ENCODE data around the gene ACLY. TPM values are rescaled to one million over a fixed set of nuclear protein-coding genes. Genes with fewer than 3 reads are reported as not detected.

ACLY gene
- total and polyA plus RNA-seq, 2 of the 13 experiments (the other 11 are each of a cell fraction or from before 2014, with no cell fraction given) = 111 to 218 TPM

DNA sequence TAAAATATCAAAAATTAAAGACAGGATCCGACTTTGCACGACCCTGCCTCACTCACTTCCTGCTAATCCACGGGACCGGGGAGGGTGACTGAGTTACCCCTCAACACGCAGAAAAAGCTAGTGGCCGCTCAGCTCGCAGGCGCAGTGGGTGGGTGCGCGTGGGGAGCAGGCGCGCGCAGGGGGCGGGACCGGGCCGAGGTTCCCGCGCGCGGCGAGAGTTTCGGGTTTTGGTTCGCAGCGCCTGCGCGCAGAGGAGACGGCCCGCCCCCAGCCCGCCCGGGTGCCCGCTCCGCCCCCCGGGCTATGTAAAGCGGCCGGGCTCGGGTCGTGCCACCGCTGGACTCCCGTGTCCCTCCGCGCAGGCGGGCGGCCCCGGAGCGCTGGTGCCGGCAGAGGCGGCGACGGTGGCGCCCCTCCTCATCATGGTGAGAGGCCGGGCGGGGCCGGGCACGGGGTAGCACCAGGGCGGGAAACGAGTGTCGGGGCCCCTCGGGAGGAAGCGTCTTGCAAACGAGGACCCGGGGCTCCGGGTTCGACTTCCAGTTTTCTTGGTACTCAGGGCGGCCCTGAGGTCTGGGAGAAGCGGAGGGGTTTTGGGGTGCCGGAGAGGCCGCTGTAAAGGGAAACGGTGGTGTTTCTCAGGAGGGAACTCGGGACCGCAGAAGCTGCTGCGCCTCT is 47.9 kb upstream of the ACLY start, which contains the start of gene CNP (continued):
- TF ChIP-seq TOPORS (CRISPR knock-in tag; IDR thresholded peaks at IDR 0.05) = peak; percentile 68; the same call in 1 of the 2 replicates
- TF ChIP-seq ZNF7 (CRISPR knock-in tag; IDR thresholded peaks at IDR 0.05) = no peak; the same call in 1 of the 2 replicates
- TF ChIP-seq ZNF567 (CRISPR knock-in tag; IDR thresholded peaks at IDR 0.05; ENCODE audit: borderline replicate concordance) = no peak
- TF ChIP-seq ZNF687 (CRISPR knock-in tag; IDR thresholded peaks at IDR 0.05) = peak; percentile 83
- no peak for TF ChIP-seq ZBTB46 (CRISPR knock-in tag; IDR thresholded peaks at IDR 0.05; ENCODE audit: borderline replicate concordance)
- peak; percentile 97 for TF ChIP-seq KDM2A (CRISPR knock-in tag; IDR thresholded peaks at IDR 0.05; ENCODE audit: borderline replicate concordance, low read depth)
- peak; percentile 95 for TF ChIP-seq REL (CRISPR knock-in tag; conservative IDR thresholded peaks at IDR 0.05)
- peak; percentile 29; the same call in 1 of the 2 replicates for TF ChIP-seq CEBPB (IDR thresholded peaks at IDR 0.05; ENCODE audit: borderline replicate concordance, low read depth, low read length)
- TF ChIP-seq U2AF2 (IDR thresholded peaks at IDR 0.05; ENCODE audit: low read depth, low read length) = no peak
- peak; percentile 91 for TF ChIP-seq PHF5A (CRISPR knock-in tag; IDR thresholded peaks at IDR 0.05; ENCODE audit: low read depth, unreplicated experiment)
- TF ChIP-seq ZFP36L2 (CRISPR knock-in tag; IDR thresholded peaks at IDR 0.05) = no peak
- TF ChIP-seq ZNF768 (CRISPR knock-in tag; IDR thresholded peaks at IDR 0.05) = no peak
- TF ChIP-seq FOSL1 (CRISPR knock-in tag; IDR thresholded peaks at IDR 0.05; ENCODE audit: borderline replicate concordance) = peak; percentile 31; the same call in 1 of the 2 replicates
- TF ChIP-seq, protein P1, sequence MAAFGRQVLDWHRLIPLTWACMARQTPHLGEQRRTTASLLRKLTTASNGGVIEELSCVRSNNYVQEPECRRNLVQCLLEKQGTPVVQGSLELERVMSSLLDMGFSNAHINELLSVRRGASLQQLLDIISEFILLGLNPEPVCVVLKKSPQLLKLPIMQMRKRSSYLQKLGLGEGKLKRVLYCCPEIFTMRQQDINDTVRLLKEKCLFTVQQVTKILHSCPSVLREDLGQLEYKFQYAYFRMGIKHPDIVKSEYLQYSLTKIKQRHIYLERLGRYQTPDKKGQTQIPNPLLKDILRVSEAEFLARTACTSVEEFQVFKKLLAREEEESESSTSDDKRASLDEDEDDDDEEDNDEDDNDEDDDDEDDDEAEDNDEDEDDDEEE (CRISPR knock-in tag; IDR thresholded peaks at IDR 0.05) = peak; percentile 87
- TF ChIP-seq ZNF549 (CRISPR knock-in tag; IDR thresholded peaks at IDR 0.05) = no peak
- no peak; the same call in 1 of the 2 replicates for TF ChIP-seq ZNF230 (CRISPR knock-in tag; IDR thresholded peaks at IDR 0.05)
- peak; percentile 74 for TF ChIP-seq MXD1 (CRISPR knock-in tag; IDR thresholded peaks at IDR 0.05)
- TF ChIP-seq TAF1 (CRISPR knock-in tag; IDR thresholded peaks at IDR 0.05) = peak; percentile 83
- TF ChIP-seq, protein P2, sequence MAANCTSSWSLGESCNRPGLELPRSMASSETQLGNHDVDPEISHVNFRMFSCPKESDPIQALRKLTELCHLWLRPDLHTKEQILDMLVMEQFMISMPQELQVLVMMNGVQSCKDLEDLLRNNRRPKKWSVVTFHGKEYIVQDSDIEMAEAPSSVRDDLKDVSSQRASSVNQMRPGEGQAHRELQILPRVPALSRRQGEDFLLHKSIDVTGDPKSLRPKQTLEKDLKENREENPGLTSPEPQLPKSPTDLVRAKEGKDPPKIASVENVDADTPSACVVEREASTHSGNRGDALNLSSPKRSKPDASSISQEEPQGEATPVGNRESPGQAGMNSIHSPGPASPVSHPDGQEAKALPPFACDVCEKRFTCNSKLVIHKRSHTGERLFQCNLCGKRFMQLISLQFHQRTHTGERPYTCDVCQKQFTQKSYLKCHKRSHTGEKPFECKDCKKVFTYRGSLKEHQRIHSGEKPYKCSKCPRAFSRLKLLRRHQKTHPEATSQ (CRISPR knock-in tag; IDR thresholded peaks at IDR 0.05; ENCODE audit: borderline replicate concordance) = peak; percentile 76; the same call in 1 of the 2 replicates
- peak; percentile 63; the same call in 1 of the 2 replicates for TF ChIP-seq SRY (CRISPR knock-in tag; IDR thresholded peaks at IDR 0.05)
- TF ChIP-seq RCOR2 (CRISPR knock-in tag; IDR thresholded peaks at IDR 0.05) = no peak

Measured in HepG2 (cell line).